OCI-LY7 (cell line): ENCODE results near the gene TCEANC2.

Experiments
- EZH2phosphoT487 ChIP-seq: fragments of 200-600 bp; sonication (generic); IDR thresholded peaks from 2 replicates; pipeline ENCODE4 v1.6.1; 2018; ENCODE audit warnings: low read depth, borderline replicate concordance, mild to moderate bottlenecking, mixed run types, antibody characterized with exemption, low read length, moderate library complexity, mixed read lengths
- TF ChIP-seq, protein P1 (sequence below): fragments of 200-600 bp; sonication (generic); conservative IDR thresholded peaks from 2 replicates; pipeline ENCODE4 v1.5.1; 2014; ENCODE audit warnings: mild to moderate bottlenecking, antibody characterized with exemption, low read length, moderate library complexity, mixed read lengths

DNA sequence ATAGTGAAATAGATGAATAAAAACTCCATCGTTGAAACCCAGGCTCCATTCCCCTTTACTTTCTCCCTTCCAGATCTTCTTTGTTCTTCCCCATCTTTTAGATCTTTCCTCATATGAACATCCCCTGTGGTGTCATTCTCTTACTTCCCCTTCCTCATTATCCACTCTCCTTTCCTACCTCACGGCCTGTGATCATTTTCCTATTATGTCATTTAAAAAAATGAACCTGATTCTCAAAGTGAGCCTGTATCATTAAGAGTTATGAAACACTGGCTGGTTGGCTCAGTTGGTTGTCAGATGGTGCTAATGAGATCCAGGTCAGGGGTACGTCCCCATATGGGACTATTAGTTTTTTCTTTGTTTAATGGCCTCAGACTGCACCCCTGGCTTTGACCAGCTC is 38.3 kb downstream of the TCEANC2 start:
- TF ChIP-seq, protein P1, sequence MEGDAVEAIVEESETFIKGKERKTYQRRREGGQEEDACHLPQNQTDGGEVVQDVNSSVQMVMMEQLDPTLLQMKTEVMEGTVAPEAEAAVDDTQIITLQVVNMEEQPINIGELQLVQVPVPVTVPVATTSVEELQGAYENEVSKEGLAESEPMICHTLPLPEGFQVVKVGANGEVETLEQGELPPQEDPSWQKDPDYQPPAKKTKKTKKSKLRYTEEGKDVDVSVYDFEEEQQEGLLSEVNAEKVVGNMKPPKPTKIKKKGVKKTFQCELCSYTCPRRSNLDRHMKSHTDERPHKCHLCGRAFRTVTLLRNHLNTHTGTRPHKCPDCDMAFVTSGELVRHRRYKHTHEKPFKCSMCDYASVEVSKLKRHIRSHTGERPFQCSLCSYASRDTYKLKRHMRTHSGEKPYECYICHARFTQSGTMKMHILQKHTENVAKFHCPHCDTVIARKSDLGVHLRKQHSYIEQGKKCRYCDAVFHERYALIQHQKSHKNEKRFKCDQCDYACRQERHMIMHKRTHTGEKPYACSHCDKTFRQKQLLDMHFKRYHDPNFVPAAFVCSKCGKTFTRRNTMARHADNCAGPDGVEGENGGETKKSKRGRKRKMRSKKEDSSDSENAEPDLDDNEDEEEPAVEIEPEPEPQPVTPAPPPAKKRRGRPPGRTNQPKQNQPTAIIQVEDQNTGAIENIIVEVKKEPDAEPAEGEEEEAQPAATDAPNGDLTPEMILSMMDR = no peak
- TF ChIP-seq EZH2phosphoT487 = no peak
